Loucy (cell line): ENCODE data around the gene ALX3.

Source experiments
- H2AFZ ChIP-seq: fragments of 200-600 bp; sonication (generic); 2 replicates; pipeline ENCODE4 v1.6.0; 2016; ENCODE audit warnings: antibody characterized with exemption, mild to moderate bottlenecking, low read length, moderate library complexity
- H3F3A ChIP-seq: fragments of 200-600 bp; 2 replicates; pipeline ENCODE4 v1.6.0; 2016; ENCODE audit warnings: antibody characterized with exemption, low read depth, mild to moderate bottlenecking
- H3K27me3 ChIP-seq: fragments of 200-600 bp; sonication (generic); 2 replicates; pipeline ENCODE4 v1.6.1; 2014; ENCODE audit warnings: low read length, mild to moderate bottlenecking; ENCODE audit not compliant: insufficient read depth, poor library complexity, severe bottlenecking
- H3K36me3 ChIP-seq: fragments of 200-600 bp; sonication (generic); 2 replicates; pipeline ENCODE4 v1.6.1; 2016; ENCODE audit warnings: low read length; ENCODE audit not compliant: insufficient read depth
- H3K4me1 ChIP-seq: fragments of 200-600 bp; sonication (generic); 2 replicates; pipeline ENCODE4 v1.5.1; 2014; ENCODE audit warnings: low read length, mild to moderate bottlenecking; ENCODE audit not compliant: insufficient read depth, poor library complexity, severe bottlenecking
- H3K4me2 ChIP-seq: fragments of 200-600 bp; sonication (generic); 2 replicates; pipeline ENCODE4 v1.6.0; 2014; ENCODE audit warnings: antibody characterized with exemption, low read length, low read depth, mild to moderate bottlenecking; ENCODE audit not compliant: poor library complexity, severe bottlenecking
- H3K4me3 ChIP-seq: fragments of 200-600 bp; sonication (generic); 2 replicates; pipeline ENCODE4 v1.5.1; 2014; ENCODE audit warnings: low read length, mild to moderate bottlenecking, mixed read lengths; ENCODE audit not compliant: poor library complexity, severe bottlenecking
- H3K79me2 ChIP-seq: fragments of 200-600 bp; sonication (generic); 2 replicates; pipeline ENCODE4 v1.6.1; 2014; ENCODE audit warnings: low read length; ENCODE audit not compliant: insufficient read depth
- H3K9ac ChIP-seq: fragments of 200-600 bp; sonication (generic); 2 replicates; pipeline ENCODE4 v1.6.0; 2014; ENCODE audit warnings: mild to moderate bottlenecking, low read depth, low read length, moderate library complexity; ENCODE audit not compliant: poor library complexity, severe bottlenecking
- H3K9me2 ChIP-seq: fragments of 200-600 bp; sonication (generic); replicated peaks from 2 replicates; pipeline ENCODE4 v1.6.1; 2016; ENCODE audit warnings: low read depth, low read length, mixed read lengths
- H3K9me3 ChIP-seq: fragments of 200-600 bp; sonication (generic); 2 replicates; pipeline ENCODE4 v1.6.1; 2014; ENCODE audit warnings: mild to moderate bottlenecking, antibody characterized with exemption, low read length, low read depth; ENCODE audit not compliant: insufficient read depth
- H4K20me1 ChIP-seq: fragments of 200-600 bp; sonication (generic); 2 replicates; pipeline ENCODE4 v1.6.0; 2014; ENCODE audit warnings: antibody characterized with exemption, low read length, mild to moderate bottlenecking; ENCODE audit not compliant: insufficient read depth, poor library complexity, severe bottlenecking
- EZH2phosphoT487 ChIP-seq: fragments of 200-600 bp; IDR thresholded peaks from 2 replicates; pipeline ENCODE4 v1.6.1; 2018; ENCODE audit warnings: antibody characterized with exemption, mild to moderate bottlenecking, moderate library complexity, borderline replicate concordance
- TF ChIP-seq, protein P1 (sequence below): fragments of 200-600 bp; sonication (generic); conservative IDR thresholded peaks from 2 replicates; pipeline ENCODE4 v1.5.1; 2014; ENCODE audit warnings: mild to moderate bottlenecking, antibody characterized with exemption, low read length

ALX3 gene

DNA sequence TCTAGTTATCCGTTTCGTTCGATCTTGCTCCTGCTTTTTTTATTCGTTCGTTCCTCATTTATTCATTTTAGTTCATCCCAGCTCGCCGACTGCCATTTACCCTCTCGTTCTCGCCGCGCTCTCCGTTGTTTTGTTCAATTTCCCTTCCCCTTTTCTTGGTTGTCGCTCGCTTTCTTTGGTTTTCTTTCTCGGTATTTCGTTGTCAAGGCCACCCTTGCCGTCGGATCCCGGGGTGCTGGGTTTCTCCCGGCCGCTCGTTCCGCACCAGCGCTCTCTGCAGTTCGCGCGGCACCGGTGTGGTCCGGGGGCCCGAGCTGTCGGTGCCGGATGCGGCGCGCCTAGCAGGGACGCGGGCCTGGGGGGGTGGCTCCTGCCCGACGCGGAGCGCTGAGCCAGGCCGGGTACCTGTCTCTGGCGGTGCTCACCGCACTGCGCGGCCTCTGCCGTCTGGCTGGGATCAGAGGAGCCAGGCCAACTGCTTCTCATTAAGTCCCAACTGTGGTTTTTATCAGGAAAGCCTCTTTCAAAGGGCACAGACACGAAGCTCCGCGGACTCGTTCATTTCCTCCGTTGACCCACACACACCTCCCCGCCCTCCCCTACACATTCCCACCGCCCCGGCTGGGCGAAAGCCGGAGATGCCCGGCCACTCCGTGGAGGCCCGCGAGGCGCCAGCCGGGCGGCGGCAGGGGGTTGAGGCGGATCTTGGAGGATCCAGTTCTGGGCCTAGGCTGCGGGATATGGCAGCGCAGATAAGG lies 1.6 kb downstream of the ALX3 start:
- H3K4me1 ChIP-seq: no peaks in the 10 kb centered on the region
- H3K79me2 ChIP-seq: no peaks in the 10 kb centered on the region
- no peaks in the 10 kb centered on the region for H3K9me2 ChIP-seq
- H3F3A ChIP-seq: no peaks in the 10 kb centered on the region
- H4K20me1 ChIP-seq: no peaks in the 10 kb centered on the region
- no peak overlapping the region for H3K9ac ChIP-seq
- H2AFZ ChIP-seq: no peak overlapping the region
- H3K4me3 ChIP-seq: no peak overlapping the region
- H3K36me3 ChIP-seq: no peaks in the 10 kb centered on the region
- no peaks in the 10 kb centered on the region for H3K9me3 ChIP-seq
- no peak for TF ChIP-seq EZH2phosphoT487
- TF ChIP-seq, protein P1, sequence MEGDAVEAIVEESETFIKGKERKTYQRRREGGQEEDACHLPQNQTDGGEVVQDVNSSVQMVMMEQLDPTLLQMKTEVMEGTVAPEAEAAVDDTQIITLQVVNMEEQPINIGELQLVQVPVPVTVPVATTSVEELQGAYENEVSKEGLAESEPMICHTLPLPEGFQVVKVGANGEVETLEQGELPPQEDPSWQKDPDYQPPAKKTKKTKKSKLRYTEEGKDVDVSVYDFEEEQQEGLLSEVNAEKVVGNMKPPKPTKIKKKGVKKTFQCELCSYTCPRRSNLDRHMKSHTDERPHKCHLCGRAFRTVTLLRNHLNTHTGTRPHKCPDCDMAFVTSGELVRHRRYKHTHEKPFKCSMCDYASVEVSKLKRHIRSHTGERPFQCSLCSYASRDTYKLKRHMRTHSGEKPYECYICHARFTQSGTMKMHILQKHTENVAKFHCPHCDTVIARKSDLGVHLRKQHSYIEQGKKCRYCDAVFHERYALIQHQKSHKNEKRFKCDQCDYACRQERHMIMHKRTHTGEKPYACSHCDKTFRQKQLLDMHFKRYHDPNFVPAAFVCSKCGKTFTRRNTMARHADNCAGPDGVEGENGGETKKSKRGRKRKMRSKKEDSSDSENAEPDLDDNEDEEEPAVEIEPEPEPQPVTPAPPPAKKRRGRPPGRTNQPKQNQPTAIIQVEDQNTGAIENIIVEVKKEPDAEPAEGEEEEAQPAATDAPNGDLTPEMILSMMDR: no peak
- H3K27me3 ChIP-seq: no peaks in the 10 kb centered on the region
- no peak overlapping the region for H3K4me2 ChIP-seq

DNA sequence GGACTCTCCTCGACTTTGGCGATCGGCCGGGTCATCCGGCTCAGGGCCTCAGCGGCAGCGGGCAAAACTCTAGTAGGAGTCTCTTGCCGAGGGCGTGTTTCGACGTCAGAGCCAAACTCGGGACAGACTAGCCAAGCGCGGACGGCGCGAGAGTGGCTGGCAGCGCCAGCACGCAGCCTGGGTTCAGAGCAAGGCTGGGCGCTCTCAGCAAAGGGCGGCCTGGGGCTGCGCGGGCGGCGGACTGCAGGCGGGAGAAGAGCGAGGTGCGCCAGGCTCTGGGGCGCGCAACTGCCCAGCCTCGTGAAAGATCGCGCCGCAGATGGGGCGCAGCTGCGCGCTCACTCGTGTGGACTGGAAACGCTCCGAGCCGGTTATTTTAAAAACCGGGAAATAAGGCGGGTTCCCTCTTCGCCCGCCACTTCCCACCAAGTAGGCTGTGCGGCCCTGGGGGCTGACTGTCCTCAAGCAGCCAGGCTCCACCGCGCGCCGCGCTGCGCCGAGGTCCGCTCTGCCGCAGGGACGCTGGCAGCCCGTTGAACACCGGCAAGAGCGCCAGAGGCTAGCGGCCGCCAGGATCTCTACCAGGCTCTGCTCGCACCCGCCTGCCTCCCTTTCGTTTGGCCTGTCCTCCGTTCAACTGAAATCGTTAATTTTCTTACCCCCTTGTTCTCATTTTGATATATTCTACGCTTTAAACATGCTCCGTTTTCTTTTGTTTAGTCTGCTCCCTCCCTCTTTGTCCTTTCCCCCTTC lies 2.4 kb downstream of the ALX3 start:
- Histone ChIP-seq H3K9me2 (no peaks in the 10 kb centered on the region), H3K4me3 (no peak overlapping the region)

DNA sequence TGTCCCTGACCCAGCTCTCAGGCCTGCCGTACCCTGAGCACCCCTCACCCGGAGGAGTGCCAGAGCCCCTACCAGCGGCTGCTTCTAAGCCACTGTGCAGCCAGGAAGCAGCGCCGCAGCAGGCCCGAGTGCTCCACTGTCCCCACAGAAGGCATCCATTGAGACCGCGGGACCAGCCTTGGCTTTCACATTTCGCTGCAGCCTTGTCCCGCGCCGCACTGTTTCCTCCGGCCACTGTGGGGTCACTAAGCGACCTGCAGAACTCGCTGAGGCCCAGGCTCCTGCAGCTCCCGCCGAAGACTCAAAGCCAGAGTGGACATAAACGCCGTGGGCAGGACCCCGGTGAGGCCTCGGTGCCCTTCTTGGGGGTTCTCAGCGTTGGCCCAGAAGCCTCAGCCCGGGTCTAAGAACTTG lies 3.0 kb downstream of the ALX3 start:
- Histone ChIP-seq H3K9me2 (no peaks in the 10 kb centered on the region), H3F3A (no peaks in the 10 kb centered on the region), H3K79me2 (no peaks in the 10 kb centered on the region), H3K4me2 (no peak overlapping the region), H3K9me3 (no peaks in the 10 kb centered on the region), H3K4me1 (no peaks in the 10 kb centered on the region), H3K36me3 (no peaks in the 10 kb centered on the region), H4K20me1 (no peaks in the 10 kb centered on the region), H2AFZ (no peak overlapping the region), H3K4me3 (no peak overlapping the region), H3K9ac (no peak overlapping the region), H3K27me3 (no peaks in the 10 kb centered on the region)
- TF ChIP-seq, protein P1: no peak
- TF ChIP-seq EZH2phosphoT487: no peak

More for the DNA sequence above, 2.4 kb downstream of the ALX3 start:
- TF ChIP-seq, protein P1: no peak
- no peak for TF ChIP-seq EZH2phosphoT487
- Histone ChIP-seq H3K36me3 (no peaks in the 10 kb centered on the region), H3F3A (no peaks in the 10 kb centered on the region), H2AFZ (no peak overlapping the region), H3K9me3 (no peaks in the 10 kb centered on the region), H3K79me2 (no peaks in the 10 kb centered on the region), H3K4me1 (no peaks in the 10 kb centered on the region), H3K4me2 (no peak overlapping the region), H3K9ac (no peak overlapping the region), H4K20me1 (no peaks in the 10 kb centered on the region), H3K27me3 (no peaks in the 10 kb centered on the region)
